ENCODE data around the gene FAM180B. TPM values are rescaled to one million over a fixed set of nuclear protein-coding genes. Genes with fewer than 3 reads are reported as not detected.

Gene FAM180B
- total RNA-seq, 5 donors from 2014 or later (not counting 1 experiment from before 2014, with no cell fraction given), result 0.20 to 0.51 (median 0.28) TPM; not detected in 2

GRCh38 chr11:47593934-47594855 is 7.7 kb downstream of the FAM180B start, which contains the start of gene C1QTNF4:
Gene C1QTNF4, minus strand, starts transcription at chr11:47594411. Its CDS starts 3,601 bp downstream, at chr11:47590810.
- Mint-ChIP-seq H3K9me3 (no peaks in the 10 kb centered on the region), H3K4me1 (peaks cover 0 to 10% (median 5%) of the 10 kb centered on the region in 3 donors), H3K27ac (no peak within 1 kb of the TSS), H3K4me3 (peak within 1 kb of the TSS in 1 of 3 donors; percentile 35), H3K27me3 (peaks cover 23 to 36% of the 10 kb centered on the region in 2 donors), H3K36me3 (no peaks in the 10 kb centered on the region)
- DNase-seq, result no peak
- peaks cover 0 to 15% of the 10 kb centered on the region in 2 experiments for H3K4me1 ChIP-seq (ENCODE audit: control insufficient read depth in 1 of 2, extremely low read depth in 1 of 2, insufficient read depth in 2 of 2, low read length in 2 of 2)
- ChIA-PET POLR2A (no interaction called here), CTCF (no interaction called here)
- no peak for ATAC-seq (replicated peaks in 1 of 4)
- H3K4me3 ChIP-seq (ENCODE audit: control insufficient read depth in 1 of 2, extremely low read depth in 1 of 2, low read length in 1 of 2), result no peak within 1 kb of the TSS
- no peaks in the 10 kb centered on the region for H3K9me3 ChIP-seq
- 6% methylated on average over 45 of the region's 48 CpGs for WGBS (ENCODE audit: insufficient coverage)
- H3K27ac ChIP-seq (ENCODE audit: low read length), result no peak within 1 kb of the TSS
- peaks cover 0 to 45% of the 10 kb centered on the region in 2 experiments for H3K27me3 ChIP-seq (replicated peaks in 1 of 2; ENCODE audit: control insufficient read depth in 2 of 2, extremely low read depth in 1 of 2, insufficient read depth in 2 of 2, low read length in 1 of 2)
- H3K36me3 ChIP-seq (ENCODE audit: control insufficient read depth in 2 of 2, extremely low read depth in 1 of 2, insufficient read depth in 1 of 2, low read length in 1 of 2), result no peaks in the 10 kb centered on the region

GRCh38 chr11:47595029-47595428 is 8.6 kb downstream of the FAM180B start:
- H3K27me3 ChIP-seq (replicated peaks in 1 of 2; ENCODE audit: control insufficient read depth in 2 of 2, extremely low read depth in 1 of 2, insufficient read depth in 2 of 2, low read length in 1 of 2), result peaks cover 0 to 45% of the 10 kb centered on the region in 2 experiments
- no peak for ATAC-seq (replicated peaks in 1 of 4)
- no peak overlapping the region for H3K27ac ChIP-seq (ENCODE audit: low read length)
- peaks cover 0 to 10% (median 5%) of the 10 kb centered on the region in 3 donors for H3K4me1 Mint-ChIP-seq
- H3K4me3 ChIP-seq (ENCODE audit: control insufficient read depth in 1 of 2, extremely low read depth in 1 of 2, low read length in 1 of 2), result no peak overlapping the region
- no peak overlapping the region for H3K27ac Mint-ChIP-seq
- H3K9me3 ChIP-seq, result no peaks in the 10 kb centered on the region
- CTCF ChIA-PET, result no interaction called here
- WGBS (ENCODE audit: insufficient coverage), result 94% methylated on average over 5 of the region's 7 CpGs
- H3K27me3 Mint-ChIP-seq, result peaks cover 23 to 36% of the 10 kb centered on the region in 2 donors
- H3K36me3 ChIP-seq (ENCODE audit: control insufficient read depth in 2 of 2, extremely low read depth in 1 of 2, insufficient read depth in 1 of 2, low read length in 1 of 2), result no peaks in the 10 kb centered on the region
- no peak for DNase-seq
- H3K9me3 Mint-ChIP-seq, result no peaks in the 10 kb centered on the region
- H3K4me3 Mint-ChIP-seq, result no peak overlapping the region
- H3K36me3 Mint-ChIP-seq, result no peaks in the 10 kb centered on the region
- peaks cover 0 to 15% of the 10 kb centered on the region in 2 experiments for H3K4me1 ChIP-seq (ENCODE audit: control insufficient read depth in 1 of 2, extremely low read depth in 1 of 2, insufficient read depth in 2 of 2, low read length in 2 of 2)
- POLR2A ChIA-PET, result no interaction called here

GRCh38 chr11:47595967-47596366 is 9.5 kb downstream of the FAM180B start:
- Histone ChIP-seq H3K9me3 (no peaks in the 10 kb centered on the region), H3K27ac (ENCODE audit: low read length) (no peak overlapping the region), H3K36me3 (ENCODE audit: control insufficient read depth in 2 of 2, extremely low read depth in 1 of 2, insufficient read depth in 1 of 2, low read length in 1 of 2) (no peaks in the 10 kb centered on the region), H3K27me3 (replicated peaks in 1 of 2; ENCODE audit: control insufficient read depth in 2 of 2, extremely low read depth in 1 of 2, insufficient read depth in 2 of 2, low read length in 1 of 2) (peaks cover 0 to 48% of the 10 kb centered on the region in 2 experiments), H3K4me3 (ENCODE audit: control insufficient read depth in 1 of 2, extremely low read depth in 1 of 2, low read length in 1 of 2) (no peak overlapping the region), H3K4me1 (ENCODE audit: control insufficient read depth in 1 of 2, extremely low read depth in 1 of 2, insufficient read depth in 2 of 2, low read length in 2 of 2) (peaks cover 0 to 15% of the 10 kb centered on the region in 2 experiments)
- WGBS (ENCODE audit: insufficient coverage), result no CpG with 5 or more reads among the region's 1 CpG
- Mint-ChIP-seq H3K27ac (no peak overlapping the region), H3K27me3 (peaks cover 23 to 36% of the 10 kb centered on the region in 2 donors), H3K36me3 (no peaks in the 10 kb centered on the region), H3K9me3 (no peaks in the 10 kb centered on the region), H3K4me3 (no peak overlapping the region), H3K4me1 (peaks cover 0 to 10% (median 5%) of the 10 kb centered on the region in 3 donors)
- ChIA-PET CTCF (interaction anchor here in 1 of 2 donors (0.6 kb wide), 1 partner anchor 68 kb away, joined by 4 read pairs; no protein-coding TSS in a partner anchor), POLR2A (no interaction called here)
- DNase-seq (no peak), ATAC-seq (replicated peaks in 1 of 4) (no peak)

GRCh38 chr11:47599902-47600301 is 13.4 kb downstream of the FAM180B start:
- WGBS (ENCODE audit: insufficient coverage), result 86% methylated on average over 4 of the region's 4 CpGs
- H3K27me3 ChIP-seq (replicated peaks in 1 of 2; ENCODE audit: control insufficient read depth in 2 of 2, extremely low read depth in 1 of 2, insufficient read depth in 2 of 2, low read length in 1 of 2), result peaks cover 0 to 18% of the 10 kb centered on the region in 2 experiments
- no peak overlapping the region for H3K4me3 ChIP-seq (ENCODE audit: control insufficient read depth in 1 of 2, extremely low read depth in 1 of 2, low read length in 1 of 2)
- no peak for ATAC-seq (replicated peaks in 1 of 4)
- H3K4me3 Mint-ChIP-seq, result no peak overlapping the region
- H3K9me3 ChIP-seq, result no peaks in the 10 kb centered on the region
- H3K27ac ChIP-seq (ENCODE audit: low read length), result no peak overlapping the region
- H3K9me3 Mint-ChIP-seq, result no peaks in the 10 kb centered on the region
- DNase-seq, result no peak
- H3K27ac Mint-ChIP-seq, result no peak overlapping the region
- ChIA-PET POLR2A (no interaction called here), CTCF (no interaction called here)
- no peaks in the 10 kb centered on the region for H3K36me3 ChIP-seq (ENCODE audit: control insufficient read depth in 2 of 2, extremely low read depth in 1 of 2, insufficient read depth in 1 of 2, low read length in 1 of 2)
- no peaks in the 10 kb centered on the region for H3K4me1 Mint-ChIP-seq
- H3K27me3 Mint-ChIP-seq, result peaks cover 8 to 12% of the 10 kb centered on the region in 2 donors
- no peaks in the 10 kb centered on the region for H3K4me1 ChIP-seq (ENCODE audit: control insufficient read depth in 1 of 2, extremely low read depth in 1 of 2, insufficient read depth in 2 of 2, low read length in 2 of 2)
- no peaks in the 10 kb centered on the region for H3K36me3 Mint-ChIP-seq

- Mint-ChIP-seq H3K9me3 (no peaks in the 10 kb centered on the region), H3K27me3 (peaks cover 0 to 2% of the 10 kb centered on the region in 2 donors), H3K4me1 (no peaks in the 10 kb centered on the region), H3K4me3 (no peak overlapping the region), H3K27ac (no peak overlapping the region), H3K36me3 (peaks cover 9% of the 10 kb centered on the region)
- Histone ChIP-seq H3K36me3 (ENCODE audit: control insufficient read depth in 2 of 2, extremely low read depth in 1 of 2, insufficient read depth in 1 of 2, low read length in 1 of 2) (peaks cover 0 to 5% of the 10 kb centered on the region in 2 donors), H3K9me3 (no peaks in the 10 kb centered on the region), H3K4me1 (ENCODE audit: control insufficient read depth in 1 of 2, extremely low read depth in 1 of 2, insufficient read depth in 2 of 2, low read length in 2 of 2) (no peaks in the 10 kb centered on the region), H3K27ac (ENCODE audit: low read length) (no peak overlapping the region), H3K4me3 (ENCODE audit: control insufficient read depth in 1 of 2, extremely low read depth in 1 of 2, low read length in 1 of 2) (no peak overlapping the region), H3K27me3 (replicated peaks in 1 of 2; ENCODE audit: control insufficient read depth in 2 of 2, extremely low read depth in 1 of 2, insufficient read depth in 2 of 2, low read length in 1 of 2) (peaks cover 0 to 4% of the 10 kb centered on the region in 2 experiments)
- ATAC-seq (replicated peaks in 1 of 4) (no peak), DNase-seq (no peak)
- POLR2A ChIA-PET, result no interaction called here
- WGBS (ENCODE audit: insufficient coverage), result 100% methylated on average over 1 of the region's 4 CpGs
- CTCF ChIA-PET, result interaction anchor here in 1 of 2 donors (0.6 kb wide), 1 partner anchor 9 kb away, joined by 7 read pairs; no protein-coding TSS in a partner anchor
Observed at GRCh38 chr11:47603295-47603694, 16.8 kb downstream of the FAM180B start.

DNA sequence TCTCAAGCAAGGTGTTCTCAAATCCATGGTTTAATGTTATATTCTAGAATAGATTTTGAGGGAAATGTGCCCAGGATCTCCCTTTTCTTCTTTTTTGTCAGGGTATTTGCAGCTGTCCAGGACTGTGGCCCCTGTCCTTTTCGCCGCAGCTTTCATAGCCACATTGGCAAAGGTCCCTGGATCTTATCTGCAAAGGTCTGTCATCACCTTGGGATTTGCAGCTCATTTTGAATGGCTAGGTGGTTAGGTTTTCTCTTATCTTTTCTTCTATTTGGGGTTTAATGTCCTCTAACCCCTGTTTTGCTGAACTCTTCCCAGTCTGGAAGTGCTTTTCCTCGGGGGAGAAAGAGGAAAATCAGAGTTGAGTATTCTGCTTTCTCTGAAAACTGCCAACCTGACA is 19.4 kb downstream of the FAM180B start:
- 100% methylated on average over 2 of the region's 3 CpGs for WGBS (ENCODE audit: insufficient coverage)
- H3K4me3 ChIP-seq (ENCODE audit: control insufficient read depth in 1 of 2, extremely low read depth in 1 of 2, low read length in 1 of 2), result no peak overlapping the region
- Mint-ChIP-seq H3K4me1 (no peaks in the 10 kb centered on the region), H3K4me3 (no peak overlapping the region), H3K9me3 (no peaks in the 10 kb centered on the region), H3K36me3 (peaks cover 9% of the 10 kb centered on the region), H3K27ac (no peak overlapping the region), H3K27me3 (no peaks in the 10 kb centered on the region)
- POLR2A ChIA-PET, result no interaction called here
- CTCF ChIA-PET, result no interaction called here
- no peak for DNase-seq
- H3K27me3 ChIP-seq (replicated peaks in 1 of 2; ENCODE audit: control insufficient read depth in 2 of 2, extremely low read depth in 1 of 2, insufficient read depth in 2 of 2, low read length in 1 of 2), result peaks cover 0 to under 1% of the 10 kb centered on the region in 2 experiments
- H3K4me1 ChIP-seq (ENCODE audit: control insufficient read depth in 1 of 2, extremely low read depth in 1 of 2, insufficient read depth in 2 of 2, low read length in 2 of 2), result no peaks in the 10 kb centered on the region
- ATAC-seq (replicated peaks in 1 of 4), result no peak
- peaks cover under 1 to 5% of the 10 kb centered on the region in 2 donors for H3K36me3 ChIP-seq (ENCODE audit: control insufficient read depth in 2 of 2, extremely low read depth in 1 of 2, insufficient read depth in 1 of 2, low read length in 1 of 2)
- H3K27ac ChIP-seq (ENCODE audit: low read length), result no peak overlapping the region
- no peaks in the 10 kb centered on the region for H3K9me3 ChIP-seq
